Kidney epithelial cell (primary cell): ENCODE results near the gene LTBR. TPM values are rescaled to one million over a fixed set of nuclear protein-coding genes. Genes with fewer than 3 reads are reported as not detected.

Experiments
- DNase-seq: peaks from one replicate; pipeline ENCODE4 v3.0.0-alpha.2; 2010; ENCODE audit warnings: low read depth
- H3K27me3 ChIP-seq: 2 replicates; pipeline ENCODE4 v1.6.0; 2011; ENCODE audit warnings: low read length; ENCODE audit not compliant: control insufficient read depth, insufficient read depth
- H3K36me3 ChIP-seq: 2 replicates; pipeline ENCODE4 v1.5.1; 2011; ENCODE audit warnings: low read length; ENCODE audit not compliant: control insufficient read depth, insufficient read depth
- H3K4me3 ChIP-seq: 2 replicates; pipeline ENCODE4 v1.5.1; 2011; ENCODE audit warnings: low read depth, mild to moderate bottlenecking, control low read depth, low read length
- total RNA-seq: library from RNA; depleted of rRNA; stranded (reverse); fragments of >200 nt; gene quantifications from 2 replicates; pipeline ENCODE4 v1.2.3, GENCODE V29; 2015
- TF ChIP-seq, protein P1 (sequence below): IDR thresholded peaks from 2 replicates; pipeline ENCODE4 v1.5.1; 2011; ENCODE audit warnings: mild to moderate bottlenecking, moderate library complexity, low read length, control low read depth, inconsistent platforms; ENCODE audit not compliant: insufficient read depth, poor library complexity, severe bottlenecking

LTBR gene
- total RNA-seq, 1 donor from 2014 or later = 134 TPM

DNA sequence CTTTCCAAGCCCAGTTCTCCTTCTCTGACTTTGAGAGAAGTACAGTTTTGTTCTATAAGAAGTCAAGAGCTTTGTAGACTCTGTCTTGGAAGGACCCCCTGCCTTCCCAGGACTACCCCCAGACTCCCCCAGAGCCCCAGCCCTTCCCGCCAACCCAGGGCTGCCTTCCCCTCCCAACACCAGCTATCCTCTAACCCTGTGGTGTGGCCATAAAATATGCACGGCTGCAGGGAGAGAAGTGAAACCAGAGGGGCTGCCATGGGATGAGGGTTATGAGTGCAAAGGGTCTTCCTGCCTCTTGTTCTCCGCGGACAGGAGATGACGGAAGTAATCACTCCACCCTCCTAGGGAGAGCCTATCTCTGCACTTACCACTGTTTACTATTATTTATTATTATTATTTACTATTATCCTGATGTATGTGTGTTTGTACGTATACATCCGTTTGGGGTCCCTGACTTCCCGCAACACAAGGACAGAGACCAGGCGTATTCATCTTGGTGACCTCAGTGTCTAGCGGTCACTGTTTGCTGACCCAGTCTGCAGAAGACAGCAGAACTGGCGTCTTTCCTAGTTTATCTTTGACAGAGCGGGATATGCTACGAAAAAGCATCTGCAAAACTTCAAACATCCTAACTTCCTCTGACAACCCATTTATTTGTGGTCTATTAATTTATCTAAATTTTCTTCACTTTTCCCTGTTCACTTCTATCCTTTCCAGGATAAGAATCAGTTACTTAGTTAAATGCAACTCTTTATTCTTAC, 5.1 kb upstream of the LTBR start:
- TF ChIP-seq, protein P1, sequence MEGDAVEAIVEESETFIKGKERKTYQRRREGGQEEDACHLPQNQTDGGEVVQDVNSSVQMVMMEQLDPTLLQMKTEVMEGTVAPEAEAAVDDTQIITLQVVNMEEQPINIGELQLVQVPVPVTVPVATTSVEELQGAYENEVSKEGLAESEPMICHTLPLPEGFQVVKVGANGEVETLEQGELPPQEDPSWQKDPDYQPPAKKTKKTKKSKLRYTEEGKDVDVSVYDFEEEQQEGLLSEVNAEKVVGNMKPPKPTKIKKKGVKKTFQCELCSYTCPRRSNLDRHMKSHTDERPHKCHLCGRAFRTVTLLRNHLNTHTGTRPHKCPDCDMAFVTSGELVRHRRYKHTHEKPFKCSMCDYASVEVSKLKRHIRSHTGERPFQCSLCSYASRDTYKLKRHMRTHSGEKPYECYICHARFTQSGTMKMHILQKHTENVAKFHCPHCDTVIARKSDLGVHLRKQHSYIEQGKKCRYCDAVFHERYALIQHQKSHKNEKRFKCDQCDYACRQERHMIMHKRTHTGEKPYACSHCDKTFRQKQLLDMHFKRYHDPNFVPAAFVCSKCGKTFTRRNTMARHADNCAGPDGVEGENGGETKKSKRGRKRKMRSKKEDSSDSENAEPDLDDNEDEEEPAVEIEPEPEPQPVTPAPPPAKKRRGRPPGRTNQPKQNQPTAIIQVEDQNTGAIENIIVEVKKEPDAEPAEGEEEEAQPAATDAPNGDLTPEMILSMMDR = no peak
- no peak overlapping the region for H3K4me3 ChIP-seq
- H3K27me3 ChIP-seq = no peaks in the 10 kb centered on the region
- no peak for DNase-seq
- H3K36me3 ChIP-seq = no peaks in the 10 kb centered on the region

DNA sequence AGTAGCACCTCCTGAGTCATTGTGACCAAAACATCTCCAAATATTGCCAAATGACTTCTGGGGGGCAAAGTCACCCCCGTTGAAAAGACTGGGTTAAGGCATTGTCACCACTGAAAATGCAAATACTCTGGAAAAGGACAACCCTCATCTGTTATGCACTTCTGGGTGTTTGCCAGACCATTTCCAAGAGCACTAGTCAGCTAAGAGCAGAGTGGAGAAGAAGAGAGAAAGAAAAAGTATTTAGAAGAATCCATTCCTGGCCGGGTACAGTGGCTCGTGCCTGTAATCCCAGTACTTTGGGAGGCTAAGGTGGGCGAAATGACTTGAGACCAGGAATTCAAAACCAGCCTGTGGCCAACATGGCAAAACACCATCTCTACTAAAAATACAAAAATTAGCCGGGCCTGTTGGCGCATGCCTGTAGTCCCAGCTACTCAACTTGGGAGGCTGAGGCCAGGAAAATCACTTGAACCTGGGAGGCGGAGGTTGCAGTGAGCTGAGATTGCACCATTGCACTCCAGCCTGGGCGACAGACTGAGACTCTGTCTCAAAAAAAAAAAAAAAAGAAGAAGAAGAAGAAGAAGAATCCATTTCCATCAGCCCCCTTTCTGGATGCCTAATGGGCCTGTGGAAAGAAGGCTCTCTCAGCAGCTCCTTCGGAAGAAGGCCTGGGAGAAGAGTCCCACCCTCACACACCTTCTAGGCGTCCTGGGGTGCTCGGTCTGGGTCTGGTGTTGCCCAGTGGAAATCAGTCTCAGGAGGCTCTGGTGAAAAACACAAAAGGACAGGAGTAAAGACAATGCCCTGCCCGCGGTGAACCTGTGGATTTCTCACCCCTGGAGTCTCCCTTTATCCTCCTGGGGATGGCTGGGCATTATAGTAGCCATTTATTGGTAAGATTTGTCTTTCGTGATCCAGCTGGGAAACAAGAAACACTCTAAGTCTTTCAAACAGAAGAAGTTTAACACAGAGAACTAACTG, 3.5 kb upstream of the LTBR start:
- no peak for DNase-seq
- TF ChIP-seq, protein P1 = no peak
- no peak overlapping the region for H3K4me3 ChIP-seq
- no peaks in the 10 kb centered on the region for H3K36me3 ChIP-seq
- no peaks in the 10 kb centered on the region for H3K27me3 ChIP-seq

DNA sequence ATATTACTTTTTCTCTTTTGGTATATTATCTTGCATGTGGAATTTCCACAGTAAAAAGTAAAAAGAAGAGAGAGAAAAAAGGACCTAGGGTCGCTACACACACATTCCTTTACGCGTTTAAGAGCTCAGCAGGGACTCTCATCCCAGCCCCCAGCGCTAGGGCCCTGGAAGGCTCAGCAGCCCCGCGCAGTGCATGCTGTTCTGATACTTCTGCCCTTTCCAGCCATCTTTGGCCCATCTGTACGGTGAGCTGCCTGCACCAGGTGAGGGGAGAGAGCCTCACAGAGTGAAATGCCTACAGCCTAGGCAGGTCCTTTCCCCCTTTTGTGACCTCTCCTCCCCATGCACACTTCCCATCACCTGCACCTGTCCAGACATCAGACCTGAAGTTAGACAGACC, 1.6 kb upstream of the LTBR start:
- H3K36me3 ChIP-seq = no peaks in the 10 kb centered on the region
- no peak overlapping the region for H3K4me3 ChIP-seq
- no peak for DNase-seq
- TF ChIP-seq, protein P1 = no peak
- H3K27me3 ChIP-seq = no peaks in the 10 kb centered on the region

DNA sequence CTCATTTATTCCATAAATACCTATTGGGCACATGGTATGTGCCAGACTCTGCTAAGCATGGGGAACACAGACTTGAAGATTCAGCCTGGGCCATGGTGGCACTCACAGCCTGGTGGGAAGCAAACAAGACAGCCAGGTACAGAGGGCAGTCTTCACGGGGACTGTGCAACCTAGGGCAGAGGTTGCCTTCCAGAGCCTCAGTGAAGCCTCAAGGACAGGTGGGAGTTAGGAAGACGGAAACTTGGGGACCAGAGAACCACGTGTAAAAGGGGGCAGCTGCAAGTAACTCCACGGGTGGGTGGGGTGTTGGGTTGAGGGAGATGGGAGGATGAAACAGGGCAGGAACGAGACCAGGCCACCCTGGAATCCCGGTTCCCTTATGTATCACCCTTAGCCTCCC, 980 bp upstream of the LTBR start:
- H3K27me3 ChIP-seq = no peaks in the 10 kb centered on the region
- TF ChIP-seq, protein P1 = no peak
- H3K4me3 ChIP-seq = no peak overlapping the region
- no peaks in the 10 kb centered on the region for H3K36me3 ChIP-seq
- DNase-seq = no peak

DNA sequence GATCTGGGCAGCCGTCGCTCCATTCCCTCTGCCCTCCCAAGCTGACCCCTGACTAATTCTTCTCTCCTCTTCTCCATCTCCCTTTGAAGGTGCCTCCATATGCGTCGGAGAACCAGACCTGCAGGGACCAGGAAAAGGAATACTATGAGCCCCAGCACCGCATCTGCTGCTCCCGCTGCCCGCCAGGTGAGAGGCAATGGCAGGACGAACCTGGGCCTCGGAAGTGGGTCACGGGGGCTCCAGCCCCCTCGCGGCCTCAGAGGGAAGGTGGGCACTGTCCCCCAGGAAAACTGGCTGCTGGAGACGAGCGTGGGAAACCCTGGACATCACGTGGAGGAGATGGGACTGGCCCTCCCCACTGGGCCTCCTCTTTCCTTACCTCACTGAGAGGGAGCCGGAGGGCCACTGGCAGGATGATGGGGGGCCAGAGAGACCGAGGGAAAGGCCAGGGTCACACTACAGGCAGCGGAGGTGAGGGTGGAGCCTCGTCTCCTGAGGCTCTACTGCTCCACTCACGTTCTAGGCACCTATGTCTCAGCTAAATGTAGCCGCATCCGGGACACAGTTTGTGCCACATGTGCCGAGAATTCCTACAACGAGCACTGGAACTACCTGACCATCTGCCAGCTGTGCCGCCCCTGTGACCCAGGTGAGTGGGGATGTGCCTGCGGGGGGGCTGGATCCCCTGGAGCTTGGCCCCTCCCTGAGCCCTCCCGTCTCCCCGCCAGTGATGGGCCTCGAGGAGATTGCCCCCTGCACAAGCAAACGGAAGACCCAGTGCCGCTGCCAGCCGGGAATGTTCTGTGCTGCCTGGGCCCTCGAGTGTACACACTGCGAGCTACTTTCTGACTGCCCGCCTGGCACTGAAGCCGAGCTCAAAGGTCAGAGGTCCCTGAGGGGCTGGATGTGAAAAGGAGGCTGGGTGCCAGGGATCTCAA, 806 bp downstream of the LTBR start:
- TF ChIP-seq, protein P1 = no peak

More for the DNA sequence above, 806 bp downstream of the LTBR start:
- DNase-seq = no peak
- Histone ChIP-seq H3K4me3 (peak overlapping the region; percentile 52), H3K27me3 (no peaks in the 10 kb centered on the region), H3K36me3 (no peaks in the 10 kb centered on the region)
